GM15510 (cell line): ENCODE data around the gene KCNJ6.

Experiments used
- POLR2A ChIP-seq: IDR thresholded peaks from 3 replicates; pipeline ENCODE4 v1.6.1; 2011; ENCODE audit warnings: borderline replicate concordance; ENCODE audit not compliant: insufficient read length; ENCODE audit errors: extremely low read depth

The KCNJ6 gene

DNA sequence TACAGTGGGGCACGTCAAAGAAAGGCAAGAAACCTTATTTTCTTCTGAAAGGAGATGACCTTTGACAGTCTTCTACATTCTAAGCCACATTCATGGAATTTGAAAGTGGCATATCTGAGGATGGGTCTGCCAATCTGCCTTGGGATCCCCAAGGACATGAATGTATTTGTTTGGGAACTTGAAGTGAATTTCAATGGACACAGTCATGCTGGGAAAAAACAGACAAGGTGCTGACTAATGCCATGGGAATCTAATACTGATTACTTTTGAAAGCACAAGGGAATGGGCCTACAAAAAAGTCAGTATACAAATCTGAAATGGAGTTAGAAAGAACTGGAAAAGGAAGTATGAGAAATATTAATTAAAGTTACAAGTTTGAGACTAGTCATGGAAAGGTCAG is 128.8 kb downstream of the KCNJ6 start:
- TF ChIP-seq POLR2A, result no peak

GRCh38 chr21:37784591-37785318 is 131.5 kb downstream of the KCNJ6 start:
- TF ChIP-seq POLR2A, result no peak

GRCh38 chr21:37783016-37783415 is 133.2 kb downstream of the KCNJ6 start:
- no peak for TF ChIP-seq POLR2A

GRCh38 chr21:37780991-37781983 is 135.0 kb downstream of the KCNJ6 start:
- TF ChIP-seq POLR2A, result no peak

GRCh38 chr21:37771181-37771580 is 145.1 kb downstream of the KCNJ6 start:
- TF ChIP-seq POLR2A, result no peak

DNA sequence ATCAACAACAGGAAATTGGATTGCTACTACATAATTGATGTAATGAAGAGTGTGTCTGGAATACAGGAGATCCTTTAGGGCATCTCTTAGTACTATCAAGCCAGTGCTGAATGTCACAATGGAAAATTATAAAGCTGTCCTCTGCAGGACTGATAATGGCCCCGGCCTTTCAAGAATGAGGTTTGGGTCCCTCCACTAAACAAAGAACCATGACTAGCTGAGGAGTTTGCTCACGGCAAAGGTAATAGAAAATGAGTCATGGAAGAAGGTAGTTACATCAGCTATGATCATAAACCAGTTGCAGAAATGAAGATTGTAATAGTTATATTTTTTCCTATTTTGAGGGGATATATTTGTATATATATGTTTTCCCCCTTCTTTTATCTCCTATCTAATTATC is 145.8 kb downstream of the KCNJ6 start:
- no peak for TF ChIP-seq POLR2A

DNA sequence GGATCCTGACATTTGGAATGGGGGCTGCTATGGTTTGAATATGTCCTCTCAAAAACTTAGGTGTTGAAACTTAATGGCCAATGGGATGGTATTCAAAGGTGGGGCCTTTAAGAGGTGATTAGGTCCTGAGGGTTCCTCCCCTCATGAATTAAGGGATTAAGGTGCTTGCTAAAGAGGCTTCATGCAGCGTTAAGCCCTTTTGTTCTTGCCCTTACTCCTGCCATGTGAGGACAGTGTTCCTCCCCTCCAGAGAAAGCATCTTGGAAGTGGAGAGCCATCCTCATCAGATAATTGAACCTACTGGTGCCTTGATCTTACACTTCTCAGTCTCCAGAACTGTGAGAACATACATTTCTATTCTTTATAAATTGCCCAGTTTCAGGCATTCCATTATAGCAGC is 146.6 kb downstream of the KCNJ6 start:
- TF ChIP-seq POLR2A, result no peak

- TF ChIP-seq POLR2A, result no peak
Observed at GRCh38 chr21:37767984-37768383, 148.3 kb downstream of the KCNJ6 start.

- no peak for TF ChIP-seq POLR2A
Observed at GRCh38 chr21:37766129-37766528, 150.1 kb downstream of the KCNJ6 start.

DNA sequence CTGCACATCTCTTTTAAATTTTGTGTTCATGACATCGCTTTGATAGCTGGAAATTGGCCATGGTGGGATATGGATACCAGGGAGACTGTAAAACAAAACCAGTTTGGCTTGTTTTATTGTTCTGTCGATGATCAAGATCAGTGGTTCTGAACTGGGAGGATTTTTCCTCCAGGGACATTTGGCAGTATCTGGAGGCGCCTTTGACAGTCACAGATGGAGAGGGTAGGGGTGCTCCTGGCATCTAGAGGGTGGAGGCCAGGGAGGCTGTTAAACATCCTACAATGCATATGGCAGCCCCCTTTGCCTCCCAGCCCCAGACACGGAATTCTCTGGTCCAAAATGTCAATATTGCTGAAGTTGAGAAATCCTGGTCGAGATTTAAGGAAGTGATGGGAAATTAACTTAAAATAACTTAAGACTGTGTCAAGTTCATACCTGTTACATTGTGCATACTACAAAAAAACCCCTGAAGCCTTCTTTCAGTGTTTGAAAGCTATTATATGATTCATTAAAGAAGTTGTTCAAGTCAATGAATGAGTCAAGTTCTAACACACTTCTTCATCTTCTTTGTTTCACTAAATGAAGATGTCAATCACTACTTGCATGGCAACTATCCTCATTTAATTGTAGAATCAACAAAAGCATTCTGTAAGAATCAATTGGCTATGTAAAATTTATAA is 150.9 kb downstream of the KCNJ6 start:
- TF ChIP-seq POLR2A, result no peak

DNA sequence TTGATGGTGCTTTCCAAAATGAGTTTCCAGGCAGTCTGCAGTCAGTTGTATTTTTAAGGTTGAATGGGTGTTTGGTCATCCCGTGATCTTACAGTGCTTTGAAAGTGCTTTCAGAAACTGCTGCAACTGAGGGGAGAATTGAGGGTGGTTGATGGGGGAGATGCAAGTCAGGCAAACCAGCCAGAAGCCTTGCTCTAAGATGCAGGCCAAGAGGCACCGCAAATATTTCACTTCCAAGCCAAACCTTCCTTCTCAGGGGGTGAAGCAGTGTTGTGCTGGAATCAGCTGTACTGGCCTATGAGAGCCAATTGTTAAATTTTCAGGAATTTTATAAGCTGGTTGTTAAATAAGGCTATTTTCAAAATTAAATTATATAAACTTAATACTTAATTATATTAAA is 151.6 kb downstream of the KCNJ6 start:
- TF ChIP-seq POLR2A, result no peak

DNA sequence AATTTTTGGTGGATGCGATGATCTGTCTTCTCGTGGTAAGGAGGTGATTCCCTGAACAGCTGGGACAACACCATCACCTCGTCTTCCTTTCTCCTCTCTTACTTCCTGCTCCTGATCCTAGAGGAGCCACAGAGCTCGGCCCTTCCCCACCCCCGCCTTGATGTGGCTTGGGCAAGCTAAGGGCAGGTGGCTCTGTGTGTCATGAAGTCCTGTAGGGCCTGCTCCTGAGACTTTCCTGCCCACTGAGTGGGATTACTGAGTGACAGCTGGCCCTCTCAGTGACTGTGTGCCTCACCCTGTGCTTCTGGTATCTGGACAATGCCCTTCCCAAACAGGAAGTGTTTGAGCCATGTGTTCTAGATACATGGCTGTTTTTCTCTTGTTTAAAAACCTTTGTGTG is 153.0 kb downstream of the KCNJ6 start:
- no peak for TF ChIP-seq POLR2A

- TF ChIP-seq POLR2A, result no peak
Observed at GRCh38 chr21:37762606-37763005, 153.7 kb downstream of the KCNJ6 start.

- no peak for TF ChIP-seq POLR2A
Observed at GRCh38 chr21:37759777-37760176, 156.5 kb downstream of the KCNJ6 start.

DNA sequence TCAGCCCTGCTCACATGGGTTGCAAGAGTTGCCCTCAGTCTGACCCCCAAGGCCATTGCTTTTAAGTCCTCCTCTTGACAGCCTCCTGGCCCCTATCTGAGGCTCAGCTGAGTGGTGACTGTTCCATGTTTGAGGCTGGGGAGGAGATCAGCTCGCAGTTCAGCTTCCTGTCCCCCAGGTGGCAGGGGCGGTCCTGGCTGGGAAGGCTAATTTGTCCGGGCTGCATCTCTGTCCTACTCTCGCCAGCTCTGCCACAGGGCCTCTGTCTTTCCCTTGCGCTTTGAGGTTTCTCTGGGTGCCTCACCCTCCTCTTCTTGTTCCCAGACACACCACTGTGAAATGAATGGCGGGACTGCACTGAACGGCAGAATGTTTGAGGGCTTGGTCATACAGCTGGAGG is 157.3 kb downstream of the KCNJ6 start:
- no peak for TF ChIP-seq POLR2A
